RWPE2 (cell line): ENCODE measurements around the gene PIGV.

Experiments
- ATAC-seq: fragments of 200-7000 bp; cut with Tn5 transposase; 3 replicates; pipeline ENCODE4 v1.9.1; 2021; ENCODE audit warnings: low read depth
- DNase-seq: peaks from one replicate; pipeline ENCODE4 v3.0.0-alpha.2; 2020; ENCODE audit warnings: low spot score
- H3K27ac ChIP-seq: fragments of 450-650 bp; 2 replicates; pipeline ENCODE4 v1.5.1; 2017; ENCODE audit warnings: mild to moderate bottlenecking; ENCODE audit not compliant: poor library complexity, severe bottlenecking
- H3K27me3 ChIP-seq: fragments of 250-450 bp; sonication (Bioruptor Pico); 2 replicates; pipeline ENCODE4 v1.5.1; 2021; ENCODE audit warnings: mild to moderate bottlenecking, moderate library complexity; ENCODE audit not compliant: insufficient read depth, poor library complexity, severe bottlenecking
- H3K36me3 ChIP-seq: fragments of 250-450 bp; sonication (Bioruptor Pico); 2 replicates; pipeline ENCODE4 v1.5.1; 2020; ENCODE audit warnings: low read depth, mild to moderate bottlenecking, moderate library complexity
- H3K4me1 ChIP-seq: fragments of 250-450 bp; sonication (Bioruptor Pico); 2 replicates; pipeline ENCODE4 v1.5.1; 2021; ENCODE audit warnings: mild to moderate bottlenecking, moderate library complexity; ENCODE audit not compliant: insufficient read depth, poor library complexity, severe bottlenecking
- H3K4me3 ChIP-seq: fragments of 250-450 bp; sonication (Bioruptor Pico); 2 replicates; pipeline ENCODE4 v1.5.1; 2021; ENCODE audit warnings: mild to moderate bottlenecking, moderate library complexity; ENCODE audit not compliant: severe bottlenecking
- H3K9me3 ChIP-seq: fragments of 250-450 bp; sonication (Bioruptor Pico); 2 replicates; pipeline ENCODE4 v1.5.1; 2021; ENCODE audit warnings: mild to moderate bottlenecking, moderate library complexity; ENCODE audit not compliant: severe bottlenecking
- CTCF ChIP-seq: fragments of 450-650 bp; IDR thresholded peaks from one replicate; pipeline ENCODE4 v1.5.1; 2017; ENCODE audit warnings: mild to moderate bottlenecking, moderate library complexity; ENCODE audit not compliant: poor library complexity, severe bottlenecking

PIGV gene

GRCh38 chr1:26787706-26788514 is at the start of gene PIGV:
Gene PIGV (plus strand): TSS chr1:26787950. CDS start chr1:26790816, 2,866 bp downstream.
- Histone ChIP-seq H3K4me3 (peak within 1 kb of the TSS; percentile 73), H3K27me3 (no peaks in the 10 kb centered on the region), H3K4me1 (peaks cover 20% of the 10 kb centered on the region), H3K36me3 (peaks cover 7% of the 10 kb centered on the region), H3K9me3 (no peaks in the 10 kb centered on the region), H3K27ac (peak within 1 kb of the TSS; percentile 91)
- TF ChIP-seq CTCF, result no peak
- ATAC-seq (peak; percentile 74), DNase-seq (peak; percentile 82)

- no peaks in the 10 kb centered on the region for H3K27me3 ChIP-seq
- no peak overlapping the region for H3K27ac ChIP-seq
- peaks cover 9% of the 10 kb centered on the region for H3K4me1 ChIP-seq
- no peak overlapping the region for H3K4me3 ChIP-seq
- TF ChIP-seq CTCF, result no peak
- H3K36me3 ChIP-seq, result peaks cover 67% of the 10 kb centered on the region
- no peak for DNase-seq
- no peaks in the 10 kb centered on the region for H3K9me3 ChIP-seq
- no peak for ATAC-seq
These were observed 48.3 kb upstream of the PIGV start for GRCh38 chr1:26739329-26739914.

GRCh38 chr1:26740023-26740634 is 47.6 kb upstream of the PIGV start:
- Histone ChIP-seq H3K9me3 (no peaks in the 10 kb centered on the region), H3K27ac (no peak overlapping the region), H3K36me3 (peaks cover 63% of the 10 kb centered on the region), H3K4me3 (no peak overlapping the region), H3K27me3 (no peaks in the 10 kb centered on the region), H3K4me1 (peaks cover 14% of the 10 kb centered on the region)
- ATAC-seq (no peak), DNase-seq (no peak)
- no peak for TF ChIP-seq CTCF

- Histone ChIP-seq H3K4me1 (peaks cover 14% of the 10 kb centered on the region), H3K27me3 (no peaks in the 10 kb centered on the region), H3K9me3 (no peaks in the 10 kb centered on the region), H3K4me3 (no peak overlapping the region), H3K36me3 (peaks cover 63% of the 10 kb centered on the region), H3K27ac (no peak overlapping the region)
- TF ChIP-seq CTCF, result no peak
- DNase-seq (no peak), ATAC-seq (no peak)
These were observed 46.8 kb upstream of the PIGV start for GRCh38 chr1:26740952-26741351.
